DND-41 (cell line): ENCODE data around the gene ZBED6.

Experiments
- CTCF ChIP-seq: IDR thresholded peaks from 2 replicates; pipeline ENCODE4 v1.5.1; 2012; ENCODE audit warnings: borderline replicate concordance, low read length, moderate library complexity, mild to moderate bottlenecking; ENCODE audit not compliant: poor library complexity, severe bottlenecking; ENCODE audit errors: extremely low read depth
- EZH2 ChIP-seq: IDR thresholded peaks from 3 replicates; pipeline ENCODE4 v1.6.1; 2012; ENCODE audit warnings: borderline replicate concordance, low read depth, mild to moderate bottlenecking, moderate library complexity, low read length, inconsistent platforms; ENCODE audit not compliant: severe bottlenecking

- TF ChIP-seq CTCF (no peak), EZH2 (no peak)
Measured at GRCh38 chr1:203805689-203806088, 10.3 kb downstream of the ZBED6 start.
